H1 (cell line): ENCODE results near the gene PLPPR3. TPM values are rescaled to one million over a fixed set of nuclear protein-coding genes. Genes with fewer than 3 reads are reported as not detected.

Experiments
- CTCF ChIA-PET: fragments of 300-600 bp; sonication (Branson Sonifier 250); formaldehyde crosslinking; loops from one replicate; lab custom pipeline; 2021; ENCODE audit not compliant: partially characterized antibody; lab: Charles Lee
- POLR2A ChIA-PET: fragments of 300-600 bp; sonication (Branson Sonifier 250); formaldehyde crosslinking; loops from one replicate; lab custom pipeline; 2021; ENCODE audit warnings: inconsistent platforms; ENCODE audit not compliant: partially characterized antibody; lab: Charles Lee
- DNase-seq, 2 experiments: peaks; one replicate each; pipeline versions ENCODE4 v3.0.0 to v3.0.0-alpha.2; 2010 to 2022; ENCODE audit warnings: low spot score in 2 of 2, low read depth in 1 of 2, mixed read lengths in 1 of 2
- FAIRE-seq: peaks from 2 replicates; lab custom pipeline; 2011; peaks lifted over from hg19 to GRCh38; lab: Jason Lieb, UNC
- H2AFZ ChIP-seq: 2 replicates; pipeline ENCODE4 v1.8.1; 2012; ENCODE audit warnings: low read length, inconsistent platforms
- H2AK5ac ChIP-seq: 2 replicates; pipeline ENCODE4 v1.6.1; 2013; ENCODE audit warnings: low read depth, low read length
- H2BK120ac ChIP-seq: replicated peaks from 2 replicates; pipeline ENCODE3; 2013; ENCODE audit warnings: low read depth, low read length, inconsistent platforms
- H2BK12ac ChIP-seq: 2 replicates; pipeline ENCODE4 v1.6.1; 2013; ENCODE audit warnings: low read depth, low read length
- H2BK15ac ChIP-seq: 2 replicates; pipeline ENCODE4 v1.6.1; 2013; ENCODE audit warnings: low read length
- H2BK20ac ChIP-seq: 2 replicates; pipeline ENCODE4 v1.6.1; 2013; ENCODE audit warnings: low read length
- H2BK5ac ChIP-seq: 2 replicates; pipeline ENCODE4 v1.6.1; 2013; ENCODE audit warnings: low read depth, low read length
- H3K14ac ChIP-seq: 2 replicates; pipeline ENCODE4 v1.6.1; 2013; ENCODE audit warnings: inconsistent platforms; ENCODE audit not compliant: insufficient read length
- H3K18ac ChIP-seq: 2 replicates; pipeline ENCODE4 v1.6.1; 2013; ENCODE audit warnings: low read length; ENCODE audit errors: extremely low read depth
- H3K23ac ChIP-seq: 2 replicates; pipeline ENCODE4 v1.6.1; 2013; ENCODE audit warnings: inconsistent platforms; ENCODE audit not compliant: insufficient read length
- H3K23me2 ChIP-seq: 2 replicates; pipeline ENCODE4 v1.6.1; 2013; ENCODE audit warnings: low read depth, low read length
- H3K27ac ChIP-seq: 2 replicates; pipeline ENCODE4 v1.6.1; 2011; ENCODE audit warnings: low read depth, low read length, inconsistent platforms
- H3K27me3 ChIP-seq, 4 experiments: replicated peaks in 1 of 4; 1 replicate in 1 of 4; 2 replicates in 3 of 4; pipeline versions ENCODE4 v1.6.1 to v1.8.1; 2011 to 2013; ENCODE audit warnings: low read length in 3 of 4, mild to moderate bottlenecking in 3 of 4, inconsistent platforms in 2 of 4, mixed read lengths in 2 of 4, moderate library complexity in 1 of 4; ENCODE audit not compliant: control insufficient read depth in 3 of 4, insufficient read depth in 3 of 4; ENCODE audit errors: extremely low read depth in 1 of 4
- H3K36me3 ChIP-seq, 4 experiments: 2 replicates each; pipeline versions ENCODE4 v1.6.1 to v1.8.1; 2011 to 2013; ENCODE audit warnings: mild to moderate bottlenecking in 4 of 4, low read length in 3 of 4, moderate library complexity in 2 of 4, control low read depth in 1 of 4, inconsistent platforms in 1 of 4; ENCODE audit not compliant: insufficient read depth in 4 of 4, control insufficient read depth in 2 of 4
- H3K4ac ChIP-seq: replicated peaks from 2 replicates; pipeline ENCODE3; 2013; ENCODE audit warnings: low read length, low read depth, mixed read lengths, inconsistent platforms; ENCODE audit not compliant: insufficient read length
- H3K4me1 ChIP-seq, 4 experiments: replicated peaks in 1 of 4; 1 replicate in 1 of 4; 2 replicates in 3 of 4; pipeline versions ENCODE4 v1.6.1 to v1.8.1; 2011 to 2013; ENCODE audit warnings: low read length in 3 of 4, inconsistent platforms in 2 of 4, mixed read lengths in 1 of 4; ENCODE audit not compliant: insufficient read depth in 4 of 4, control insufficient read depth in 3 of 4
- H3K4me2 ChIP-seq, 2 experiments: 2 replicates each; pipeline versions ENCODE4 v1.6.1 to v1.8.1; 2011 to 2013; ENCODE audit warnings: low read depth in 2 of 2, low read length in 2 of 2, control low read depth in 1 of 2, inconsistent platforms in 1 of 2, mild to moderate bottlenecking in 1 of 2; ENCODE audit not compliant: insufficient read depth in 1 of 2
- H3K4me3 ChIP-seq, 4 experiments: fragments of 200-600, 300-600 bp in 1 of 4; sonication (generic), shearing (Covaris generic), sonication (Bioruptor Twin) in 1 of 4; 2 replicates each; pipeline versions ENCODE4 v1.5.1 to v1.8.1; 2011 to 2016; ENCODE audit warnings: low read length in 4 of 4, low read depth in 3 of 4, control low read depth in 2 of 4, inconsistent platforms in 2 of 4, mild to moderate bottlenecking in 2 of 4, mixed read lengths in 1 of 4, moderate library complexity in 1 of 4; ENCODE audit not compliant: insufficient read depth in 2 of 4; ENCODE audit errors: extremely low read depth in 1 of 4
- H3K56ac ChIP-seq: replicated peaks from 2 replicates; pipeline ENCODE3; 2013; ENCODE audit warnings: low read depth, mild to moderate bottlenecking, mixed read lengths, low read length, inconsistent platforms; ENCODE audit not compliant: insufficient read length
- H3K79me1 ChIP-seq: 2 replicates; pipeline ENCODE4 v1.6.1; 2013; ENCODE audit warnings: low read depth, low read length, control low read depth
- H3K79me2 ChIP-seq, 2 experiments: 2 replicates each; pipeline versions ENCODE4 v1.6.1 to v1.8.1; 2012 to 2013; ENCODE audit warnings: low read length in 2 of 2, mild to moderate bottlenecking in 2 of 2, inconsistent platforms in 1 of 2; ENCODE audit not compliant: insufficient read depth in 2 of 2, control insufficient read depth in 1 of 2
- H3K9ac ChIP-seq, 4 experiments: replicated peaks in 1 of 4; 1 replicate in 1 of 4; 2 replicates in 3 of 4; pipeline versions ENCODE4 v1.6.1 to v1.8.1; 2011 to 2013; ENCODE audit warnings: low read depth in 3 of 4, low read length in 3 of 4, control low read depth in 2 of 4, mild to moderate bottlenecking in 2 of 4, moderate library complexity in 2 of 4, inconsistent platforms in 1 of 4; ENCODE audit errors: extremely low read depth in 1 of 4
- H3K9me3 ChIP-seq, 2 experiments: 2 replicates each; pipeline versions ENCODE4 v1.6.1 to v1.8.1; 2012 to 2013; ENCODE audit warnings: mild to moderate bottlenecking in 2 of 2, moderate library complexity in 2 of 2, control low read depth in 1 of 2, inconsistent platforms in 1 of 2, low read depth in 1 of 2, low read length in 1 of 2, mixed read lengths in 1 of 2; ENCODE audit not compliant: insufficient read depth in 2 of 2
- H4K20me1 ChIP-seq, 2 experiments: replicated peaks in 1 of 2; 2 replicates each; pipeline versions ENCODE3 to v1.8.1; 2011 to 2013; ENCODE audit warnings: inconsistent platforms in 2 of 2, low read length in 2 of 2, mild to moderate bottlenecking in 1 of 2; ENCODE audit not compliant: insufficient read depth in 2 of 2, control insufficient read depth in 1 of 2
- H4K5ac ChIP-seq: 2 replicates; pipeline ENCODE4 v1.6.1; 2013; ENCODE audit warnings: low read length, low read depth, mixed read lengths, inconsistent platforms; ENCODE audit not compliant: insufficient read length
- H4K8ac ChIP-seq: 2 replicates; pipeline ENCODE4 v1.8.0; 2013; ENCODE audit warnings: mild to moderate bottlenecking, moderate library complexity, low read length, inconsistent platforms; ENCODE audit not compliant: insufficient read depth; ENCODE audit errors: extremely low read depth
- H4K91ac ChIP-seq: replicated peaks from 2 replicates; pipeline ENCODE3; 2013; ENCODE audit warnings: low read length, mixed read lengths, inconsistent platforms; ENCODE audit not compliant: insufficient read length
- CBX8 ChIP-seq: fragments of 300-800, 300-1000 bp; sonication (generic); IDR thresholded peaks from 2 replicates; pipeline ENCODE4 v1.7.1; 2016; ENCODE audit warnings: low read depth, low read length, borderline replicate concordance
- HDAC2 ChIP-seq, 2 experiments: fragments of 300-600 bp in 1 of 2; sonication (generic) in 1 of 2; IDR thresholded peaks; 2 replicates each; pipeline ENCODE4 v1.6.1; 2011 to 2012; ENCODE audit warnings: low read depth in 2 of 2, low read length in 2 of 2, mild to moderate bottlenecking in 2 of 2, moderate library complexity in 2 of 2, borderline replicate concordance in 1 of 2, inconsistent platforms in 1 of 2
- POLR2AphosphoS5 ChIP-seq: IDR thresholded peaks from 2 replicates; pipeline ENCODE4 v1.6.1; 2011; ENCODE audit warnings: low read depth, low read length
- WGBS, 2 experiments: shearing (Covaris generic) in 1 of 2; methylation state at CpG; one replicate each; pipeline versions ENCODE4 v1.1.6 to v1.1.7; 2013 to 2015; ENCODE audit warnings: low lambda C conversion rate in 2 of 2, mixed read lengths in 2 of 2, inconsistent platforms in 1 of 2, low coverage in 1 of 2, missing lambda C conversion rate in 1 of 2; ENCODE audit not compliant: insufficient replicate concordance in 2 of 2, insufficient coverage in 1 of 2, insufficient read length in 1 of 2; ENCODE audit errors: extremely low coverage in 1 of 2, missing lambda C conversion rate in 1 of 2; 5-methylcytosine and 5-hydroxymethylcytosine counted together
- polyA plus RNA-seq, 7 experiments: library from polyadenylated mRNA; depleted of rRNA in 3 of 7; stranded (reverse) in 5 of 7; unstranded in 2 of 7; fragments of >200 nt in 5 of 7; fragments of 200-250 nt in 2 of 7; gene quantifications; 1 replicate in 5 of 7; 2 replicates in 1 of 7; 4 replicates in 1 of 7; pipeline versions ENCODE4 v1.2.1 to v1.2.3, GENCODE V29; 2011 to 2013; ENCODE audit warnings: missing spikeins in 2 of 7, mixed read lengths in 2 of 7
- total RNA-seq: library from RNA; stranded (reverse); fragmentation: NEBNext Ultra II Directional; extraction: Animal tissue kit (Norgen Biotek cat#: 25700); gene quantifications from 2 replicates; pipeline ENCODE4 v1.2.1, GENCODE V29; 2021

PLPPR3 gene
- total and polyA plus RNA-seq, 2 of the 8 experiments (the other 6 are each of a cell fraction or from before 2014, with no cell fraction given): 71.7 to 76.4 TPM

GRCh38 chr19:784541-784940 is 37.2 kb downstream of the PLPPR3 start:
- H3K23ac ChIP-seq: no peak overlapping the region
- no peak overlapping the region for H3K4me3 ChIP-seq
- no peak overlapping the region for H4K5ac ChIP-seq
- H3K79me1 ChIP-seq: no peaks in the 10 kb centered on the region; the same call in none of the 2 replicates
- H3K9ac ChIP-seq: no peak overlapping the region
- peak overlapping the region; percentile 95; the same call in 1 of the 2 replicates for H2BK12ac ChIP-seq
- no peaks in the 10 kb centered on the region for H3K9me3 ChIP-seq
- peaks cover 7 to 27% (median 20%) of the 10 kb centered on the region in 4 experiments for H3K4me1 ChIP-seq
- H3K4me2 ChIP-seq: peak overlapping the region in 1 of 2 experiments; percentile 56; a peak in 2 of 4 replicates
- H2AFZ ChIP-seq: no peak overlapping the region
- H3K23me2 ChIP-seq: no peaks in the 10 kb centered on the region
- peak overlapping the region; percentile 78 for H2AK5ac ChIP-seq
- H2BK5ac ChIP-seq: peak overlapping the region; percentile 66; the same call in 1 of the 2 replicates
- H4K20me1 ChIP-seq: no peaks in the 10 kb centered on the region
- no peak overlapping the region for H3K14ac ChIP-seq
- H3K56ac ChIP-seq: no peak overlapping the region
- CTCF ChIA-PET: interaction anchor here (0.6 to 1.1 kb wide), 5 partner anchors 7 to 193 kb away, joined by 3 to 6 read pairs (median 3); no protein-coding TSS in a partner anchor
- no peaks in the 10 kb centered on the region for H3K36me3 ChIP-seq
- peak overlapping the region; percentile 81 for H4K91ac ChIP-seq
- peak overlapping the region; percentile 38 for H3K18ac ChIP-seq
- DNase-seq (no peak), FAIRE-seq (no peak)
- no peak overlapping the region for H4K8ac ChIP-seq
- H3K27ac ChIP-seq: no peak overlapping the region
- no peak for TF ChIP-seq CBX8
- TF ChIP-seq HDAC2 (IDR thresholded peaks at IDR 0.05; ENCODE audit: borderline replicate concordance in 1 of 2, low read depth in 2 of 2, low read length in 2 of 2): no peak
- TF ChIP-seq POLR2AphosphoS5: no peak
- peaks cover 0 to 2% of the 10 kb centered on the region in 2 experiments; a peak in 2 of 4 replicates for H3K79me2 ChIP-seq
- WGBS, 2 experiments: 88% methylated on average over 13 of the region's 13 CpGs; no CpG with 5 or more reads in 1 of the 2 experiments
- POLR2A ChIA-PET: interaction anchor here (0.6 to 9.0 kb wide), 8 partner anchors 10 to 242 kb away, joined by 3 to 61 read pairs (median 14); partner anchors contain the start of genes CNN2 and PTBP1
- peak overlapping the region; percentile 80; the same call in 1 of the 2 replicates for H2BK20ac ChIP-seq
- H2BK120ac ChIP-seq: peak overlapping the region; percentile 33
- H3K27me3 ChIP-seq: no peaks in the 10 kb centered on the region
- no peak overlapping the region for H2BK15ac ChIP-seq
- H3K4ac ChIP-seq: peak overlapping the region; percentile 21
